ENCODE measurements around the gene PEAK1.
"Not testable (repeated sequence)": the region's sequence is repeated elsewhere in the genome, so short reads cannot be mapped to it uniquely, and the experiment has no call there.

The PEAK1 gene

DNA sequence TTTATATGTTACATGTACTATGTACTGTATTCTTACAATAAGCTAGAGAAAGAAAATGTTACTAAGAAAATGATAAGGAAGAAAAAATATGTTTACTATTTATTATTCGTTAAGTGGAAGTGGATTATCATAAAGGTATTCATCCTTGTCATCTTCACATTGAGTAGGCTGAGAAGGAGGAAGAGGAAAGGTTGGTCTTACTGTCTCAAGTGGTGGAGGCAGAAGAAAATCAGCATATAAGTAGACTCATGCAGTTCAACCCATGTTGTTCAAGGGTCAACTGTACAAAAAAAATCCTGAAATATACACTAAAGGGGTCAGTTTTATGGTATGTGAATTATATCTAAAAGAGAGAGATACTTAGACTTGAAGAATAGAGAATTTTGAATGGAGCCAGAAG lies 6.5 kb upstream of the PEAK1 start:
- H3K4me3 ChIP-seq (ENCODE audit: low read length), result no peak overlapping the region
- no peak for DNase-seq (ENCODE audit: low read depth, low spot score)

- H3K4me3 ChIP-seq (ENCODE audit: low read length), result no peak overlapping the region
- DNase-seq (ENCODE audit: low read depth, low spot score), result no peak
These were observed 5.2 kb upstream of the PEAK1 start for GRCh38 chr15:77425104-77425503.

- DNase-seq (ENCODE audit: low read depth, low spot score), result peak; percentile 23
- H3K4me3 ChIP-seq (ENCODE audit: low read length), result peak overlapping the region; percentile 65
These were observed 1.4 kb upstream of the PEAK1 start for GRCh38 chr15:77421370-77421700.

DNA sequence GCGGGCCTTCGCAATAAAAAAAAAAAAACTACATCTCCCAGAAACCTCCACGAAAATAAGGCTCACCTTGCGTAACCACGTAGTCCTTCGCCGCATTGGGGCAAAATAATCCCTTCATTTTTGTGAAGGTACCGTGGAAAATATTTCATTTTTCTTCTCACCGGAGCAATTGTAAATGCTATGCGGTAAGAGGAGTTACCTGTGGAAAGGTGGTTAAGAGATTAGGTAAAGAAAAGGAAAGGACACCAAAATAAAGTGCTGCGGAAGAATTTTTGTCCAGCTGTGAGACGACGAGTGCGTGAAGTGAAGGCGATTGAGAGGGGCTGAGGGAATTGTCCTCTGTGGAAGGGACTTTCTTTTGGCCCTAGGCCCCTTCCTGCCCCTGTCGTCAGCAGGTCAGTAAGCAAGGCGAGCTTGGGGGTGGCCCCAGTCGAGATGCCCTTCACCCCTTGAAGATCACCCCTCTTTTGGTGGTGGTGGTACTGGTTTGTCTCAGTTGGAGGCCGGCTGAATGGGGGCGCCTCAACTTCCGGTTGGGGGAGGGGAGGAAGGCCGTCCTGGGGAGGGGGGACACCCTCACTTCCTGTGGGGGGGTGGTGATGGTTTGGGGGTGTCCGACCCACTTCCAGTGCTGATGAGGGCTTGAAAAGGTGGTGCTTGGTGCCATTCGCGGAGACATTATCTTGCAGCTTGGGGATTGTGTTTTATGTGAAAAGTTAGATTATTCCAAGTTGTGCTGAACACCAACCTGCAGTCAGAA lies 886 bp upstream of the PEAK1 start, which contains the start of gene HMG20A:
TSS of gene HMG20A (plus strand) at position 279 of the 760 bp plus-strand sequence. CDS start 37,520 bp downstream, outside the sequence.
- peak; percentile 85 for DNase-seq (ENCODE audit: low read depth, low spot score)
- peak within 1 kb of the TSS; percentile 65 for H3K4me3 ChIP-seq (ENCODE audit: low read length)

GRCh38 chr15:77418966-77419835 lies 703 bp downstream of the PEAK1 start:
- no peak for DNase-seq (ENCODE audit: low read depth, low spot score)
- peak overlapping the region; percentile 60 for H3K4me3 ChIP-seq (ENCODE audit: low read length)

GRCh38 chr15:77418391-77418965 lies 1.4 kb downstream of the PEAK1 start:
- DNase-seq (ENCODE audit: low read depth, low spot score), result no peak
- peak overlapping the region; percentile 60; the same call in 1 of the 2 replicates for H3K4me3 ChIP-seq (ENCODE audit: low read length)

DNA sequence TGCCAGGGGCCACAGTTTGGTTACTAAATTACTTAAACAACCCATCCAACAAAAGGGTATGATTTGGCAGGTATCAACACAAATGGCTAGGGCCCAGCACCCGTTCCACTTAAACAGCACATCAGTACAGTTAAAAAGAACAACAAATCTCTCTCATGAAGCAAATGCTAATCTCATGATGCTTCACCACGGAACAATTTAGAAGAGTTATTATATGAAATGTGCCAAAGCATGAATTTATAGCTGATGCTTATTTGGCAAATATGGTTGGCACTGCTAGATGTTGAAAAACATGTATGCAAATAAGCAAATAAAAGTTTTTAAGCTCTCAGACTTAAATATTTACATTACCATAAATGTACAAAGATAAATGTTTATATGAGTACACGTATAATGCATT lies 2.3 kb downstream of the PEAK1 start:
- no peak for DNase-seq (ENCODE audit: low read depth, low spot score)
- H3K4me3 ChIP-seq (ENCODE audit: low read length), result no peak overlapping the region

DNA sequence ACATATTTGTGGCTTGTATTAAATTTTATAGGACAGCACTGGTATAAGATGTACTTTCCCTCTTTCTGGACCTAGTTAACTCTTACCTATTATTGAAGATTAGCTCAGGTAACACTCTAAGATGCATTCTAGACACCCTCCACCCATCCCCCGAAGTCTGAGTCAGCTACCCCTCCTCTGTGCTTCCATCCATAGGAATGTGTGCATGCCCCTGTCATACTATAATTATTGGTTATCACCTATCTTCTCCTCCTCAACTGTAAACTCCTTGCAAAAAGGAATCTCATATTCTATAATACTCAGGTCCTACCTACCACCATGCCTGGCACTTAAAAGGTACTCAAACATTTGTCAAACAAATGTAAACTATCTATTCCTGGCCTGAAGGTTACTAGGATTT lies 3.0 kb downstream of the PEAK1 start:
- DNase-seq (ENCODE audit: low read depth, low spot score), result no peak
- no peak overlapping the region for H3K4me3 ChIP-seq (ENCODE audit: low read length)

DNA sequence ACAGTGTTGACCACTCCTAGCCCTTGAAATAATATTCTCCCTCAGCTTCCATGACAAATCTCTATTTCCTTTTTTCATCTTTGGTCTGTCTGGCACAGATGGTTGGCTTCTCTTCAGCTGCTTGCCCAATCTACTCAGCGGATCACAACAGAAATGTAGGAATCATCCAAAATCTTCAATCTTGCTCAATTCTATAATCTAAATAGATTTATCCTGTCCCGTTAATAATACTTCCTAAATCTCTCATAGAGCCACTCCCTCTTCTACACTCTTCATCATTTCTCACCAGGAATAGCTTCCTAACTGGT lies 3.8 kb downstream of the PEAK1 start:
- no peak overlapping the region for H3K4me3 ChIP-seq (ENCODE audit: low read length)
- no peak for DNase-seq (ENCODE audit: low read depth, low spot score)

- no peak for DNase-seq (ENCODE audit: low read depth, low spot score)
- H3K4me3 ChIP-seq (ENCODE audit: low read length), result no peak overlapping the region
These were observed 4.3 kb downstream of the PEAK1 start for GRCh38 chr15:77415450-77416147.

DNA sequence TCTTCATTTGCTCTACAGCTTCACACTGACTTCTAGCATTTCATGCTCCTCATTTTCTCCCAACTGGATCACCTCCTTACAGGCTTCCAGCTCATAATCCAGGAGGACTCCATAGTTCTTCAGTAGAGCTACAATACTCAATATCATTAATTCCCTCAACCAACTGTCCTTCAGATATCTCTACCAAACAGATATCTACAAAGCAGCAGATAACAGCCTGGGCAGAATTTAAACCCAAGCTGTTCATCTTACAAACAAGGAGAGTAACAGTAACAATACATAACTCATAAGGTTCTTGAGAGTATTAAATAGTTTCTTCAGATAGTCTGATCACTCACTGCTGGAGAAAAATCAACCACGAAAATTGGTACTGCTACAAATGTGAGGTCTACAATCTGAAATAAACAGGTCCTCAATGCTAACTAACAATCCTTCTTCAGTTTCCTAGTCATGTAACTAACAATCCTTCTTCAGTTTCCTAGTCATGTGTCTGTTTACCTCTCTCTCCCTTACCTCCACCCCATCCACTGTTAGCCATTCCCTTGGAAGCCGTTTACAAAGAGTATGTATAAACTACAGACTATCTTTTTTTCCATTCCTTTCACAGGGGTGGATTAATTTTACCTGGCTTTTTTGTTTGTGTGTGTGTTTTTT lies 5.0 kb downstream of the PEAK1 start:
- DNase-seq (ENCODE audit: low read depth, low spot score), result no peak
- no peak overlapping the region for H3K4me3 ChIP-seq (ENCODE audit: low read length)

- no peak for DNase-seq (ENCODE audit: low read depth, low spot score)
- H3K4me3 ChIP-seq (ENCODE audit: low read length), result no peak overlapping the region
These were observed 6.1 kb downstream of the PEAK1 start for GRCh38 chr15:77413699-77414349.

- DNase-seq (ENCODE audit: low read depth, low spot score), result no peak
- no peak overlapping the region for H3K4me3 ChIP-seq (ENCODE audit: low read length)
These were observed 6.8 kb downstream of the PEAK1 start for GRCh38 chr15:77412972-77413698.

GRCh38 chr15:77411619-77411976 lies 8.3 kb downstream of the PEAK1 start:
- H3K4me3 ChIP-seq (ENCODE audit: low read length), result no peak overlapping the region
- DNase-seq (ENCODE audit: low read depth, low spot score), result no peak

DNA sequence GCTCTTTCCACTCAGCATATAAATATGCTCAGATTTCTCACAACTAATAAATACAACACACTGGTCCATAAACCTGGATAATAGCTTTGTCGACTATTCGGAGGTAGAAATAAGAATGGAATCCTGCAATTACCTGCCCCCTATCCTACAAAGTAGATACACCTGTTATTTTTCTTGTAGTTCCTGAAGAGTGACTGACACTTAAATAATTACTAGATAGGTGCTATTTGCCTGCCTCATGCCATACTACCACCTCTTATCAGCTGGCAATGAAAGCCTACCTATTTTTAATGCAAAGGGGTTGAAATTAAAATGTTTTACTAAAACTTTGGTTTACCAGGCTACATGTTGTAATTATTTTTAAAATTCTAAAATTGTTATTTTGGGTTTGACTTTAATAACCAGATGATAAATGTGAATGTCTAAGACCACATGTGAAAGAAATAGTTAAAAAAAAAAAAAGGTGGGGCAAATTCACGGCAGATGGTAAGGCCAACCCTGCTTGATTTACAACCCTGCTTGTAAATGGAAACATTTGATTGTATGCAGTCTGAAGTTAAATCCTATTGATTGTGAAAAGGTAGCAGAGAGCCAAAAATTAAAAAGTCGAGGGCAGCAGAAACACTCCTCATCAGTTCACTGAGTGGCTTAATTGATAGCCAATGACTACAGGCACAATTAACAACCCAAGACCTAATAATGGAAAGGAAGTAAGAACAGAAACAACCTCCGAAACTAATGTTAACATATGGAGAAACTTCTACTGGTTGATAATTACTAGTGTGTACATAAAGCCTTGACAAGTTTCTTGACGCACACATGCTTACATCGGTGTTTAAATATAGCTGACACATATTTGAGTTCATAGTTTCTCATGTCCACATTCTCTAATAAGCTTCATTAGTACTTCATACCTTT lies 8.9 kb downstream of the PEAK1 start:
- H3K4me3 ChIP-seq (ENCODE audit: low read length), result no peak overlapping the region
- no peak for DNase-seq (ENCODE audit: low read depth, low spot score)

GRCh38 chr15:77410157-77410500 lies 9.8 kb downstream of the PEAK1 start:
- not testable (repeated sequence) for DNase-seq (ENCODE audit: low read depth, low spot score); H3K4me3 ChIP-seq (ENCODE audit: low read length)

Measured in Jurkat, Clone E6-1 (cell line).